Mesendoderm (in vitro differentiated cells): Measurements from ENCODE around the gene RFLNA.

ENCODE experiments used
- DNase-seq: peaks from one replicate; pipeline ENCODE4 v3.0.0; 2013
- H2AK5ac ChIP-seq: 2 replicates; pipeline ENCODE4 v1.6.1; 2013; ENCODE audit warnings: low read length, inconsistent platforms
- H2BK120ac ChIP-seq: 2 replicates; pipeline ENCODE4 v1.6.1; 2013; ENCODE audit warnings: low read depth, mild to moderate bottlenecking, low read length, moderate library complexity, mixed read lengths
- H2BK15ac ChIP-seq: replicated peaks from 2 replicates; pipeline ENCODE4 v1.6.1; 2013; ENCODE audit warnings: low read depth, mild to moderate bottlenecking, moderate library complexity
- H2BK5ac ChIP-seq: 2 replicates; pipeline ENCODE4 v1.6.1; 2013; ENCODE audit warnings: low read length, inconsistent platforms
- H3K18ac ChIP-seq: 2 replicates; pipeline ENCODE4 v1.6.1; 2013; ENCODE audit warnings: mild to moderate bottlenecking, low read length, mixed read lengths
- H3K23ac ChIP-seq: one replicate; pipeline ENCODE4 v1.6.1; 2013; ENCODE audit warnings: low read length
- H3K27ac ChIP-seq: 2 replicates; pipeline ENCODE4 v1.5.1; 2013; ENCODE audit warnings: low read depth, mild to moderate bottlenecking, inconsistent platforms, low read length, moderate library complexity
- H3K27me3 ChIP-seq: 2 replicates; pipeline ENCODE4 v1.6.1; 2013; ENCODE audit warnings: low read length, control low read depth, mild to moderate bottlenecking, inconsistent platforms; ENCODE audit not compliant: insufficient read depth, poor library complexity
- H3K36me3 ChIP-seq: 2 replicates; pipeline ENCODE4 v1.6.1; 2013; ENCODE audit warnings: low read length, inconsistent platforms; ENCODE audit not compliant: control insufficient read depth, insufficient read depth
- H3K4ac ChIP-seq: one replicate; pipeline ENCODE4 v1.6.1; 2013; ENCODE audit warnings: low read depth, mild to moderate bottlenecking, low read length, moderate library complexity
- H3K4me1 ChIP-seq: 2 replicates; pipeline ENCODE4 v1.6.1; 2013; ENCODE audit warnings: low read depth, low read length, inconsistent platforms; ENCODE audit not compliant: control insufficient read depth
- H3K4me2 ChIP-seq: 2 replicates; pipeline ENCODE4 v1.6.1; 2013; ENCODE audit warnings: low read length
- H3K4me3 ChIP-seq: 2 replicates; pipeline ENCODE4 v1.5.1; 2013; ENCODE audit warnings: mild to moderate bottlenecking, low read length
- H3K56ac ChIP-seq: one replicate; pipeline ENCODE4 v1.6.1; 2013; ENCODE audit warnings: low read length
- H3K79me1 ChIP-seq: 2 replicates; pipeline ENCODE4 v1.6.1; 2013; ENCODE audit warnings: low read length, inconsistent platforms
- H3K79me2 ChIP-seq: 2 replicates; pipeline ENCODE4 v1.6.1; 2013; ENCODE audit warnings: mild to moderate bottlenecking, low read length; ENCODE audit not compliant: control insufficient read depth, insufficient read depth
- H3K9ac ChIP-seq: 2 replicates; pipeline ENCODE4 v1.6.1; 2013; ENCODE audit warnings: low read length, inconsistent platforms
- H4K5ac ChIP-seq: one replicate; pipeline ENCODE4 v1.6.1; 2013; ENCODE audit warnings: low read length
- H4K8ac ChIP-seq: one replicate; pipeline ENCODE4 v1.6.1; 2013; ENCODE audit warnings: low read depth, mild to moderate bottlenecking, control low read depth, low read length, moderate library complexity
- WGBS: extraction: QIAGEN DNeasy Blood & Tissue Kit; methylation state at CpG from one replicate; pipeline ENCODE4 v1.1.7; 2013; ENCODE audit warnings: low lambda C conversion rate, missing lambda C conversion rate; ENCODE audit not compliant: insufficient coverage; ENCODE audit errors: extremely low coverage; 5-methylcytosine and 5-hydroxymethylcytosine counted together

The RFLNA gene

DNA sequence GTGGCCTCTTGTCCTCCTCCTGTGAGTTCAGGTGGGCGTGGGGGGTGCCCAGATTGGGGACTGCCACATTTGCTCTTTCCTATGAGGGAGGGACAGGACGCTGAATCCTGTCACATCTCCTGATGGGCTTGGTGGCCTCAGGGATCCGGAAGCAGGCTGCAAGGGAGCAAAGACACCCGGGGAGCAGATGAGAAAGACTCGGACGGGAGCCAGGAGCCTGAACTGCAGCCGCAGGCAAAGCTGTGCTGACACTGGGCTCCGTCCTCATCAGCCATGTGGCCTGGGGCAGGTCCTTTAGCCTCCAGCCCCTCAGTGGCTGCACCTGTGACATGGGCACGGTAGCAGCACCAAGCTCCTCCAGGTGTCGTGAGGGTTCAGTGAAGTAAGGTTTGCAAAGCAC lies 40.8 kb upstream of the RFLNA start:
- H3K4ac ChIP-seq, result no peak overlapping the region
- no peaks in the 10 kb centered on the region for H3K27me3 ChIP-seq
- H3K36me3 ChIP-seq, result no peaks in the 10 kb centered on the region
- no peak overlapping the region for H3K27ac ChIP-seq
- no CpG with 5 or more reads among the region's 10 CpGs for WGBS
- H4K8ac ChIP-seq, result no peak overlapping the region
- H3K79me1 ChIP-seq, result no peaks in the 10 kb centered on the region
- H2AK5ac ChIP-seq, result no peak overlapping the region
- no peak overlapping the region for H4K5ac ChIP-seq
- H2BK15ac ChIP-seq, result no peak overlapping the region
- H3K9ac ChIP-seq, result no peak overlapping the region
- no peak overlapping the region for H3K23ac ChIP-seq
- no peak overlapping the region for H2BK120ac ChIP-seq
- H3K4me2 ChIP-seq, result no peak overlapping the region
- H3K56ac ChIP-seq, result no peak overlapping the region
- no peaks in the 10 kb centered on the region for H3K4me1 ChIP-seq
- no peak overlapping the region for H2BK5ac ChIP-seq
- no peaks in the 10 kb centered on the region for H3K79me2 ChIP-seq
- no peak for DNase-seq
- no peak overlapping the region for H3K18ac ChIP-seq
- H3K4me3 ChIP-seq, result no peak overlapping the region

DNA sequence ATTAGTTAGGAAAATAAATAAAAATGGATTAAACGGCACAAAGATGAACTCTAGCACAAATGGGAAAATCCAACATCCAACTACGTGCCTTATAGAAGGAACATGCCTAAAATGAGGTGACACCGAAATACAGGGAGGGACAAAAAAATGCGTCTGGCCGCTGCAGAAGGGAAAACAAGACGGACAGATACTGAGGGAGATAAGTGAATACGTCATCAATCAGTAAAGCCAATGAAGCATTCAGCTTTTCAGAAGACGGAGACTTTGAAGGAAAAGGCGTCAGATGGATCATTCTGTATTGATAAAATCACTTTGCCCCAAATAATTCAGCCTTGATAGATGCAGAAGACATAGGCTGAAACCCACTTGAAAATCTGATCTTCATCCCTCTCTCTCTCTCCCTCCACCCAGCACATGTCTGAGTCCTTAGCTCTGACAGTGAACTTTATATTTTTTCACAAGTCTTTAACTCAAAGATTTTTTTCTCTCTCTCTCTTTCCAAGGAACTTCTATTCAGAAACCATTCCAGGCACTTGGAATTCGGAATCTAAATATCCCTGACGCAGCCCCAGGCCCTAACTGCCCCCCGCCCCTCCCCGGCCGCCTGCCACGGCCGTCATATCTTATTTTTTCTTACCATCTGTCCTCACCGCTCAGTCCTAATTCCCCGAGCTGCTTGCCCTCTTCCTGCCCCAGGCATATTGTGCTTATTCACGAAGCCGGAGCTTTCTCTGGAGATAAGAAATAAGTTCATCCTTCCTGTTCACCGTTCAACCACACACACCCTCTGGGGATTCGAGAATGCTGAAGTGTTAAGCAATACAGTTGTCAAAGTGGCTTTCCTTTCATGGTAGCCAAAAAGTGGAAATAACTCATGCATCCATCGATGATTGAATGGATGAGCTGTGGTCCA lies 35.5 kb upstream of the RFLNA start:
- Histone ChIP-seq H3K18ac (no peak overlapping the region), H3K9ac (no peak overlapping the region), H3K27me3 (no peaks in the 10 kb centered on the region), H4K5ac (no peak overlapping the region), H3K4me2 (no peak overlapping the region), H3K4ac (no peak overlapping the region), H3K27ac (no peak overlapping the region), H2AK5ac (no peak overlapping the region), H3K79me1 (no peaks in the 10 kb centered on the region), H4K8ac (no peak overlapping the region), H3K56ac (no peak overlapping the region), H3K36me3 (no peaks in the 10 kb centered on the region), H3K79me2 (no peaks in the 10 kb centered on the region), H3K4me3 (no peak overlapping the region), H2BK120ac (no peak overlapping the region), H2BK15ac (no peak overlapping the region), H2BK5ac (no peak overlapping the region), H3K23ac (no peak overlapping the region), H3K4me1 (no peaks in the 10 kb centered on the region)
- no peak for DNase-seq
- no CpG with 5 or more reads among the region's 23 CpGs for WGBS

DNA sequence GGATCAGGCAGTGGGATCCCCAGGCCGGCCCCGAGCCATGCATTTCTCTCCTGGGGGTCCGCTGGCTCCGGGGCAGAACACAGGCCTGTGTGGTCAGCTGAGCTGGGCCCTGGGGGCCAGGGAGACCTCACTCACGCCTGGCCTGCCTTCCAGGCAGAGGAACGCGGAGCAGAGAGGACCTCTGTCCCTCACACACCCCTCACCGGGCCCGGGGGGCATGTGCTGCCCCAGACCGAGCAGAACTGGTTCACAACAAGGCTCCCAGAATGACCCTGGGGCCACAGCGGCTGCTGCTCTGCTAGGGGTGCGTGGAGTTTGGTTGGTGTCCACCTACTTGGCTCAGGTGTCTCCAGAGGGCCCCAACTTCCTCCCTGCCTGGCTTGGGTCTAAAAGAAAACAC lies 33.0 kb upstream of the RFLNA start:
- Histone ChIP-seq H3K4me1 (no peaks in the 10 kb centered on the region), H3K4ac (no peak overlapping the region), H3K27me3 (no peaks in the 10 kb centered on the region), H2BK5ac (no peak overlapping the region), H4K5ac (no peak overlapping the region), H3K23ac (no peak overlapping the region), H3K36me3 (no peaks in the 10 kb centered on the region), H3K79me1 (no peaks in the 10 kb centered on the region), H3K4me2 (no peak overlapping the region), H2BK120ac (no peak overlapping the region), H3K4me3 (no peak overlapping the region), H2AK5ac (no peak overlapping the region), H3K56ac (no peak overlapping the region), H3K27ac (no peak overlapping the region), H3K9ac (no peak overlapping the region), H3K79me2 (no peaks in the 10 kb centered on the region), H3K18ac (no peak overlapping the region), H4K8ac (no peak overlapping the region), H2BK15ac (no peak overlapping the region)
- DNase-seq, result no peak
- WGBS, result no CpG with 5 or more reads among the region's 12 CpGs

DNA sequence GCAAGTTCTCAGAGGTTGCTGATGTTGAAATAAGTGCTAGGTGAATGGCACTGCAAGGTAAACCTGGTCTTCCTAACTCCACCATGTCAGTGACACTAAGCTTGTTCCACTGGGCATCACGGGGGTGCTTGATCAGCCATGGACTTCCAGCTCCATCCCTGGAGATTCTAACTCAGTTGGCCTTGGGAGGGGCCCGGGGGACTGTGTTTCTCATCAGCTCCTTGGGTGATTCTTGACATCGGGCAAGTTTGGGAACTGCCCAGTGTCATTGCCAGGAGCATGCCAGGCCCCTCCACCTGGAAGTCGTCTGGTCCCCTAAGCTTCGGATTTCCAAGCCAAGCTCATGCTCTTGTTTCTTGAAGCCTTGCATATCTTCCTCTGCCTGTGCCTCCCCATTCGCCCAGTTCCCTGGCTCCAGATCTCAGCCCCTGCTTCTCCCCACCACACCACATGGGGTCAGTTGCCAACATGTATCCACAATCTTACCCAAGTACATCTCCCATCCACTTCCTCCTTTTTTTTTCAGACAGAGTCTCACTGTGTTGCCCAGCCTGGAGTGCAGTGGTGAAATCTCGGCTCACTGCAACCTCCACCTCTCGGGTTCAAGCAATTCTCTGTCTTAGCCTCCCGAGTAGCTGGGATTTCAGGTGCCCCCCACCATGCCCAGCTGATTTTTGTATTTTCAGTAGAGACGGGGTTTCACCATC lies 30.7 kb upstream of the RFLNA start:
- H3K18ac ChIP-seq, result no peak overlapping the region
- no peaks in the 10 kb centered on the region for H3K36me3 ChIP-seq
- H3K4ac ChIP-seq, result no peak overlapping the region
- no peaks in the 10 kb centered on the region for H3K79me2 ChIP-seq
- no peaks in the 10 kb centered on the region for H3K4me1 ChIP-seq
- H4K5ac ChIP-seq, result no peak overlapping the region
- no peaks in the 10 kb centered on the region for H3K79me1 ChIP-seq
- H2BK15ac ChIP-seq, result no peak overlapping the region
- no peak overlapping the region for H3K23ac ChIP-seq
- WGBS, result no CpG with 5 or more reads among the region's 10 CpGs
- no peak overlapping the region for H2AK5ac ChIP-seq
- no peaks in the 10 kb centered on the region for H3K27me3 ChIP-seq
- H3K9ac ChIP-seq, result no peak overlapping the region
- no peak overlapping the region for H3K4me3 ChIP-seq
- H2BK120ac ChIP-seq, result no peak overlapping the region
- no peak overlapping the region for H4K8ac ChIP-seq
- no peak overlapping the region for H3K27ac ChIP-seq
- no peak overlapping the region for H3K56ac ChIP-seq
- DNase-seq, result no peak
- no peak overlapping the region for H2BK5ac ChIP-seq
- H3K4me2 ChIP-seq, result no peak overlapping the region

DNA sequence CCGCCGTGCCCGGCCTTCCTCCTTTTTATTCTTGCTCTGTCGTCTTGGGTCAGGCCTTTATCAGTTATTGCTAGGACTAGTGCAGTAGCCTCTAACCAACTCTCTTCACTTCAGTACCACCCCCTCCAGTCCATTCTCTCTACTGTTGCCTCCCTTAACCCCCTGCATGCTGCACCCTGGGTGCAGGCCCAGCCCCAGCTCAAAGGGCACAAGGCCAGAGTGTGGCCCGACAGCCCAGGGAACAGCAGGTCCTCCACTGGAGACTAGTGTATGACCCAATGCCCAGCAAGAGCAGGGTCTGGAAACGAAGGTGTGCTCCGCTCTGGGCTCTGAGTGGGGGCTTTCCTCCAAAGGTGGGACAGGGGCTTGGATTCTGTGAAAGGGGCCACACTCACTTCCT lies 30.0 kb upstream of the RFLNA start:
- Histone ChIP-seq H4K5ac (no peak overlapping the region), H3K23ac (no peak overlapping the region), H2BK120ac (no peak overlapping the region), H3K9ac (no peak overlapping the region), H3K79me1 (no peaks in the 10 kb centered on the region), H3K4me1 (no peaks in the 10 kb centered on the region), H3K4ac (no peak overlapping the region), H2BK5ac (no peak overlapping the region), H3K27ac (no peak overlapping the region), H3K79me2 (no peaks in the 10 kb centered on the region), H3K18ac (no peak overlapping the region), H3K27me3 (no peaks in the 10 kb centered on the region), H2AK5ac (no peak overlapping the region), H3K4me2 (no peak overlapping the region), H3K36me3 (no peaks in the 10 kb centered on the region), H3K4me3 (no peak overlapping the region), H4K8ac (no peak overlapping the region), H3K56ac (no peak overlapping the region), H2BK15ac (no peak overlapping the region)
- DNase-seq, result no peak
- no CpG with 5 or more reads among the region's 7 CpGs for WGBS
